Pancreas (tissue), 10 donors: ENCODE results near the gene TUNAR. TPM values are rescaled to one million over a fixed set of nuclear protein-coding genes. Genes with fewer than 3 reads are reported as not detected.

Source experiments
- ATAC-seq, 4 donors: fragments of 200-7000 bp; cut with Tn5 transposase; one replicate each; pipeline versions ENCODE4 v1.8.0 to v1.9.1; 2020; ENCODE audit warnings: mild to moderate bottlenecking in 4 of 4, moderate library complexity in 4 of 4
- DNase-seq, 6 donors: peaks; one replicate each; pipeline ENCODE4 v3.0.0-alpha.2; 2020
- FAIRE-seq: peaks from 2 replicates; lab custom pipeline; 2012; peaks lifted over from hg19 to GRCh38; lab: Jason Lieb, UNC
- H3K27ac ChIP-seq, 4 donors: fragments of 200-600 bp; sonication (generic); 1 replicate in 3 of 4; 2 replicates in 1 of 4; pipeline versions ENCODE4 v1.5.0 to v1.8.0; 2020
- H3K27me3 ChIP-seq, 4 donors: fragments of 200-600 bp; one replicate each; pipeline ENCODE4 v1.8.0; 2021
- H3K36me3 ChIP-seq, 3 donors: fragments of 200-600 bp; sonication (generic) in 1 of 3; one replicate each; pipeline versions ENCODE4 v1.5.0 to v1.8.0; 2020 to 2021
- H3K4me1 ChIP-seq, 3 donors: fragments of 200-600 bp; one replicate each; pipeline ENCODE4 v1.8.0; 2021
- H3K4me3 ChIP-seq, 4 donors: fragments of 200-600 bp; sonication (generic) in 2 of 4; one replicate each; pipeline versions ENCODE4 v1.5.0 to v1.8.0; 2020 to 2021
- H3K9me3 ChIP-seq, 4 donors: fragments of 200-600 bp; one replicate each; pipeline ENCODE4 v1.8.0; 2021
- CTCF ChIP-seq, 4 donors: fragments of 200-600 bp; sonication (generic) in 3 of 4; IDR thresholded peaks; one replicate each; pipeline versions ENCODE4 v1.5.0 to v1.8.0; 2021; ENCODE audit warnings: antibody characterized with exemption in 4 of 4
- WGBS, 2 donors: extraction: QIAGEN DNeasy Blood & Tissue Kit; methylation state at CpG; one replicate each; pipeline ENCODE4 v1.1.7; 2013; 5-methylcytosine and 5-hydroxymethylcytosine counted together
- intact Hi-C, 3 donors: fragments of 100-400 bp; cut with DNase I; formaldehyde crosslinking; loops; one replicate each; pipeline versions ENCODE4 v1.11.1 to v1.14.2; 2022
- polyA plus RNA-seq, 2 donors: library from polyadenylated mRNA; stranded (reverse); fragments of 200-250 nt; gene quantifications; one replicate each; pipeline ENCODE4 v1.2.3, GENCODE V29; 2013
- total RNA-seq, 6 donors: library from RNA; stranded (reverse); fragmentation: NEBNext Ultra II Directional in 4 of 6; extraction: Animal tissue kit (Norgen Biotek cat#: 25700) in 4 of 6; gene quantifications; one replicate each; pipeline versions ENCODE4 v1.2.1 to v1.2.4, GENCODE V29; 2021 to 2023
- donor health status: healthy with polysubstance abuse.
- donor health status: DM: no; HTN: no; CAD: no; lungs with moderate emphysema.
- donor health status: DM: no; HTN: no; CAD: no.
- donor health status: control.
- donor health status: control.
- donor health status: Bipolar disorder and iron deficiency.
- donor health status: DM: yes; HTN: yes; CAD: no.
- donor health status: DM: no; HTN: no; CAD: no.
- donor health status: DM: no; HTN: no; CAD: no.
- donor health status: DM: yes; HTN: yes; CAD: no.

Gene TUNAR
- total and polyA plus RNA-seq, 8 donors, result 0.23 to 12.7 (median 1.0) TPM

GRCh38 chr14:95885866-95886265, 9.2 kb downstream of the TUNAR start:
- ATAC-seq, result peak in 3 of 4 donors; percentile 60 to 80 (median 72)
- H3K27ac ChIP-seq, result peak overlapping the region in 1 of 4 donors; percentile 9
- WGBS, 2 donors, result 54 to 60% methylated on average over 7 of the region's 7 CpGs

GRCh38 chr14:95886366-95887056, 9.9 kb downstream of the TUNAR start:
- Histone ChIP-seq H3K36me3 (no peaks in the 10 kb centered on the region), H3K27me3 (no peaks in the 10 kb centered on the region), H3K4me3 (no peak overlapping the region), H3K9me3 (no peaks in the 10 kb centered on the region), H3K4me1 (no peaks in the 10 kb centered on the region), H3K27ac (peak overlapping the region in 1 of 4 donors; percentile 9)
- WGBS, 2 donors, result 43 to 44% methylated on average over 7 of the region's 7 CpGs
- no peak for TF ChIP-seq CTCF (IDR thresholded peaks at IDR 0.05)
- no peak for FAIRE-seq
- ATAC-seq, result peak in 2 of 4 donors; percentile 41 to 61
- peak in 1 of 6 donors; percentile 31 for DNase-seq
- intact Hi-C loops, result no loop called here

More at GRCh38 chr14:95885866-95886265, 9.2 kb downstream of the TUNAR start:
- no peak for FAIRE-seq
- Histone ChIP-seq H3K4me1 (no peaks in the 10 kb centered on the region), H3K27me3 (no peaks in the 10 kb centered on the region), H3K36me3 (no peaks in the 10 kb centered on the region), H3K4me3 (no peak overlapping the region), H3K9me3 (no peaks in the 10 kb centered on the region)
- DNase-seq, result peak in 3 of 6 donors; percentile 13 to 44 (median 41)
- TF ChIP-seq CTCF (IDR thresholded peaks at IDR 0.05), result no peak
- intact Hi-C loops, result no loop called here

DNA sequence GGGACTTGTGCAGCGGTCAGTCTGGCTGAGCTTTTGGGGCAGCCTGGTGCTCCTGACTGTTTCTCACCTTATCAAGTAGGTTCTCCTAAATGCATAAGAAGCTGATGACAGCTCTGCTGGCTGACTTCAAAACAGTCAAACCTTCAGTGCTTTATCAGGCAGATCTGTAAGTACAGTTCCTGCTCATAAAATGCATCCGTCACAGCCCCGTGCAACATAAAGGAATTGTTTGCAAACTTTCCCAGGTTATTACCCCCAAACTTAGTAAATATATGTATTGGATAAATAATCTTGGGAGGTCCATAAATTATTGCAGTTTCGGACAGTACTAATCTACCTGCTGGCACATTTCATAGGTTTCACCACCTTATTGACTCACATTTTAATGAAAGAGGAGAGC, 10.7 kb downstream of the TUNAR start:
- no peak for FAIRE-seq
- Histone ChIP-seq H3K27me3 (no peaks in the 10 kb centered on the region), H3K36me3 (no peaks in the 10 kb centered on the region), H3K9me3 (no peaks in the 10 kb centered on the region), H3K27ac (no peak overlapping the region), H3K4me3 (no peak overlapping the region), H3K4me1 (no peaks in the 10 kb centered on the region)
- ATAC-seq, result no peak
- WGBS, 2 donors, result 70 to 75% methylated on average over 4 of the region's 4 CpGs
- no peak for TF ChIP-seq CTCF (IDR thresholded peaks at IDR 0.05)
- no peak for DNase-seq
- intact Hi-C loops, result no loop called here

- TF ChIP-seq CTCF (IDR thresholded peaks at IDR 0.05), result no peak
- Histone ChIP-seq H3K9me3 (no peaks in the 10 kb centered on the region), H3K4me3 (no peak overlapping the region), H3K4me1 (no peaks in the 10 kb centered on the region), H3K27me3 (no peaks in the 10 kb centered on the region), H3K27ac (no peak overlapping the region), H3K36me3 (no peaks in the 10 kb centered on the region)
- ATAC-seq (no peak), FAIRE-seq (no peak), DNase-seq (no peak)
- WGBS, 2 donors, result 61 to 68% methylated on average over 11 of the region's 11 CpGs
- intact Hi-C loops, result no loop called here
Observed at GRCh38 chr14:95889236-95889979, 12.8 kb downstream of the TUNAR start.
